Measurements from ENCODE around the gene NLRX1.

The NLRX1 gene

GRCh38 chr11:119153049-119153818 lies 15.3 kb upstream of the NLRX1 start:
- no peak overlapping the region for H3K4me2 ChIP-seq (ENCODE audit: low read length)
- no peak for TF ChIP-seq CTCF (IDR thresholded peaks at IDR 0.05)
- H3K9me3 ChIP-seq (ENCODE audit: control insufficient read depth, low read length): no peaks in the 10 kb centered on the region

GRCh38 chr11:119154178-119154577 lies 14.3 kb upstream of the NLRX1 start:
- Histone ChIP-seq H2AFZ (no peak overlapping the region), H3K4me1 (peaks cover 2% of the 10 kb centered on the region), H3K4me2 (ENCODE audit: low read length) (no peak overlapping the region), H3K79me2 (no peaks in the 10 kb centered on the region), H3K9ac (no peak overlapping the region), H3K27ac (no peak overlapping the region), H3K9me3 (ENCODE audit: control insufficient read depth, low read length) (no peaks in the 10 kb centered on the region), H3K36me3 (ENCODE audit: control insufficient read depth, insufficient read depth, low read length) (no peaks in the 10 kb centered on the region), H3K4me3 (ENCODE audit: low read depth, low read length) (no peak overlapping the region), H3K27me3 (ENCODE audit: control insufficient read depth, insufficient read depth, low read length) (no peaks in the 10 kb centered on the region)
- no peak for TF ChIP-seq CTCF (IDR thresholded peaks at IDR 0.05)

More at GRCh38 chr11:119153049-119153818, 15.3 kb upstream of the NLRX1 start:
- Histone ChIP-seq H3K79me2 (no peaks in the 10 kb centered on the region), H3K4me3 (ENCODE audit: low read depth, low read length) (no peak overlapping the region), H3K27me3 (ENCODE audit: control insufficient read depth, insufficient read depth, low read length) (no peaks in the 10 kb centered on the region), H3K9ac (no peak overlapping the region), H3K36me3 (ENCODE audit: control insufficient read depth, insufficient read depth, low read length) (no peaks in the 10 kb centered on the region), H2AFZ (no peak overlapping the region), H3K4me1 (peaks cover 2% of the 10 kb centered on the region), H3K27ac (no peak overlapping the region)

- no peaks in the 10 kb centered on the region for H3K79me2 ChIP-seq
- no peaks in the 10 kb centered on the region for H3K36me3 ChIP-seq (ENCODE audit: control insufficient read depth, insufficient read depth, low read length)
- no peaks in the 10 kb centered on the region for H3K27me3 ChIP-seq (ENCODE audit: control insufficient read depth, insufficient read depth, low read length)
- peak; percentile 32 for TF ChIP-seq CTCF (IDR thresholded peaks at IDR 0.05)
- H3K4me1 ChIP-seq: peaks cover 2% of the 10 kb centered on the region
- no peaks in the 10 kb centered on the region for H3K9me3 ChIP-seq (ENCODE audit: control insufficient read depth, low read length)
- no peak overlapping the region for H2AFZ ChIP-seq
- peak overlapping the region; percentile 15 for H3K27ac ChIP-seq
- H3K9ac ChIP-seq: no peak overlapping the region
- no peak overlapping the region for H3K4me2 ChIP-seq (ENCODE audit: low read length)
- H3K4me3 ChIP-seq (ENCODE audit: low read depth, low read length): no peak overlapping the region
Measured at GRCh38 chr11:119155733-119156492, 12.6 kb upstream of the NLRX1 start.

- Histone ChIP-seq H3K4me2 (ENCODE audit: low read length) (no peak overlapping the region), H3K27ac (no peak overlapping the region), H3K79me2 (no peaks in the 10 kb centered on the region), H3K4me3 (ENCODE audit: low read depth, low read length) (no peak overlapping the region), H3K36me3 (ENCODE audit: control insufficient read depth, insufficient read depth, low read length) (no peaks in the 10 kb centered on the region), H3K4me1 (peaks cover 2% of the 10 kb centered on the region), H3K9ac (no peak overlapping the region), H3K27me3 (ENCODE audit: control insufficient read depth, insufficient read depth, low read length) (no peaks in the 10 kb centered on the region), H3K9me3 (ENCODE audit: control insufficient read depth, low read length) (no peaks in the 10 kb centered on the region), H2AFZ (no peak overlapping the region)
- no peak for TF ChIP-seq CTCF (IDR thresholded peaks at IDR 0.05)
Measured at GRCh38 chr11:119156496-119156895, 12.0 kb upstream of the NLRX1 start.
